ENCODE results near the gene ANO6. TPM values are rescaled to one million over a fixed set of nuclear protein-coding genes. Genes with fewer than 3 reads are reported as not detected.

ANO6 gene
- total RNA-seq, 1 donor from 2014 or later: 49.0 TPM

DNA sequence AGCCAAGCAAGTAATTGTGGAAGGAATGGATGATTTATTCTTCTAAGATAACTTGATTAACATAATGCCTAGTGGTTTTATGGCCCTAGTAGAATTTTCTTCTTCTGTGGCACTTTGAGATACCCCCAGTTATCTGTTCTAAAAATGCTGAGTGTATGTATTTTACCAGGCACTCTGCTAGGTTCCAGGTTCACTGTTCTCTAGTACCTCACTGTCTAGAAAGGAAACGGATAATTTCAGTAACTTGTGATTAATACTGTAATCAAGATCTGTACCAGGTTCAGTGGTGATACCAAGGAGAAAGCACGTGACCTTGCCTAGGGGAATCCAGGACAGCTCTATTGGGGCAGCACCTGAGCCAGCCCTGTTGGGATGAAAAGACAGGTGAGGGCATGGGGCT is 8.0 kb downstream of the ANO6 start:
- H3K79me2 ChIP-seq (ENCODE audit: low read depth): peaks cover 89% of the 10 kb centered on the region
- no peaks in the 10 kb centered on the region for H3K36me3 ChIP-seq
- H3K4me3 Mint-ChIP-seq: no peak overlapping the region
- no peak overlapping the region for H3K4me2 ChIP-seq
- H3K9me3 ChIP-seq (ENCODE audit: low read depth): no peaks in the 10 kb centered on the region
- no peaks in the 10 kb centered on the region for H3F3A ChIP-seq (ENCODE audit: low read depth)
- TF ChIP-seq EZH2phosphoT487 (IDR thresholded peaks at IDR 0.05) (no peak), CTCF (IDR thresholded peaks at IDR 0.05) (no peak), EZH2 (IDR thresholded peaks at IDR 0.05) (no peak)
- DNase-seq (ENCODE audit: low spot score): no peak
- no peak overlapping the region for H3K27ac ChIP-seq
- no peaks in the 10 kb centered on the region for H3K27me3 Mint-ChIP-seq (ENCODE audit: insufficient read depth, low read depth)
- peaks cover 14% of the 10 kb centered on the region for H3K4me1 Mint-ChIP-seq
- peaks cover 3% of the 10 kb centered on the region for H4K20me1 ChIP-seq (ENCODE audit: low read depth)
- H3K4me3 ChIP-seq: no peak overlapping the region
- no peak overlapping the region for H3K9ac ChIP-seq
- H3K27ac Mint-ChIP-seq: no peak overlapping the region
- H3K4me1 ChIP-seq: peaks cover 13% of the 10 kb centered on the region
- H3K27me3 ChIP-seq: no peaks in the 10 kb centered on the region
- no peak overlapping the region for H2AFZ ChIP-seq (replicated peaks)
- peaks cover 12% of the 10 kb centered on the region for H3K9me3 Mint-ChIP-seq
- peaks cover 39% of the 10 kb centered on the region for H3K36me3 Mint-ChIP-seq

- Histone ChIP-seq H3F3A (ENCODE audit: low read depth) (no peaks in the 10 kb centered on the region), H3K4me1 (peaks cover 13% of the 10 kb centered on the region), H3K27me3 (no peaks in the 10 kb centered on the region), H3K4me3 (no peak overlapping the region), H3K9ac (no peak overlapping the region), H2AFZ (replicated peaks) (no peak overlapping the region), H3K36me3 (no peaks in the 10 kb centered on the region), H3K79me2 (ENCODE audit: low read depth) (peaks cover 87% of the 10 kb centered on the region), H4K20me1 (ENCODE audit: low read depth) (peaks cover 3% of the 10 kb centered on the region), H3K9me3 (ENCODE audit: low read depth) (no peaks in the 10 kb centered on the region), H3K27ac (no peak overlapping the region), H3K4me2 (no peak overlapping the region)
- H3K9me3 Mint-ChIP-seq: peaks cover 12% of the 10 kb centered on the region
- DNase-seq (ENCODE audit: low spot score): no peak
- TF ChIP-seq CTCF (IDR thresholded peaks at IDR 0.05) (no peak), EZH2phosphoT487 (IDR thresholded peaks at IDR 0.05) (no peak), EZH2 (IDR thresholded peaks at IDR 0.05) (no peak)
- H3K4me1 Mint-ChIP-seq: peaks cover 14% of the 10 kb centered on the region
- H3K27ac Mint-ChIP-seq: no peak overlapping the region
- H3K4me3 Mint-ChIP-seq: no peak overlapping the region
- H3K36me3 Mint-ChIP-seq: peaks cover 41% of the 10 kb centered on the region
- H3K27me3 Mint-ChIP-seq (ENCODE audit: insufficient read depth, low read depth): no peaks in the 10 kb centered on the region
These were observed 8.4 kb downstream of the ANO6 start for GRCh38 chr12:45224311-45224710.

GRCh38 chr12:45226021-45226420 is 10.1 kb downstream of the ANO6 start:
- no peak overlapping the region for H3K27ac ChIP-seq
- no peaks in the 10 kb centered on the region for H3K9me3 ChIP-seq (ENCODE audit: low read depth)
- no peaks in the 10 kb centered on the region for H3K4me1 ChIP-seq
- no peak overlapping the region for H3K27ac Mint-ChIP-seq
- no peak overlapping the region for H3K4me2 ChIP-seq
- no peak for DNase-seq (ENCODE audit: low spot score)
- H4K20me1 ChIP-seq (ENCODE audit: low read depth): no peaks in the 10 kb centered on the region
- no peak overlapping the region for H3K4me3 ChIP-seq
- no peaks in the 10 kb centered on the region for H3F3A ChIP-seq (ENCODE audit: low read depth)
- no peaks in the 10 kb centered on the region for H3K36me3 ChIP-seq
- H3K27me3 ChIP-seq: no peaks in the 10 kb centered on the region
- H3K9ac ChIP-seq: no peak overlapping the region
- H2AFZ ChIP-seq (replicated peaks): no peak overlapping the region
- H3K4me1 Mint-ChIP-seq: peaks cover 8% of the 10 kb centered on the region
- no peaks in the 10 kb centered on the region for H3K27me3 Mint-ChIP-seq (ENCODE audit: insufficient read depth, low read depth)
- TF ChIP-seq EZH2phosphoT487 (IDR thresholded peaks at IDR 0.05): no peak
- no peak for TF ChIP-seq CTCF (IDR thresholded peaks at IDR 0.05)
- no peak for TF ChIP-seq EZH2 (IDR thresholded peaks at IDR 0.05)
- peaks cover 43% of the 10 kb centered on the region for H3K36me3 Mint-ChIP-seq
- H3K9me3 Mint-ChIP-seq: peaks cover 12% of the 10 kb centered on the region
- no peak overlapping the region for H3K4me3 Mint-ChIP-seq
- peaks cover 81% of the 10 kb centered on the region for H3K79me2 ChIP-seq (ENCODE audit: low read depth)

All from neural progenitor cell (in vitro differentiated cells).